GM12891 (cell line): ENCODE data around the gene MRPL28.

Experiments used
- POLR2A ChIP-seq: IDR thresholded peaks from 2 replicates; pipeline ENCODE4 v1.6.1; 2011; ENCODE audit warnings: low read depth, low read length, control low read depth
- POLR2AphosphoS5 ChIP-seq: IDR thresholded peaks from 2 replicates; pipeline ENCODE4 v1.6.1; 2011; ENCODE audit warnings: low read depth, low read length, control low read depth
- POU2F2 ChIP-seq: IDR thresholded peaks from 2 replicates; pipeline ENCODE4 v1.6.1; 2011; ENCODE audit warnings: low read depth, mild to moderate bottlenecking, control low read depth, low read length, moderate library complexity
- SPI1 ChIP-seq: IDR thresholded peaks from 2 replicates; pipeline ENCODE4 v1.6.1; 2011; ENCODE audit warnings: low read depth, low read length, control low read depth
- TAF1 ChIP-seq: IDR thresholded peaks from 2 replicates; pipeline ENCODE4 v1.6.1; 2011; ENCODE audit warnings: low read depth, low read length, control low read depth

DNA sequence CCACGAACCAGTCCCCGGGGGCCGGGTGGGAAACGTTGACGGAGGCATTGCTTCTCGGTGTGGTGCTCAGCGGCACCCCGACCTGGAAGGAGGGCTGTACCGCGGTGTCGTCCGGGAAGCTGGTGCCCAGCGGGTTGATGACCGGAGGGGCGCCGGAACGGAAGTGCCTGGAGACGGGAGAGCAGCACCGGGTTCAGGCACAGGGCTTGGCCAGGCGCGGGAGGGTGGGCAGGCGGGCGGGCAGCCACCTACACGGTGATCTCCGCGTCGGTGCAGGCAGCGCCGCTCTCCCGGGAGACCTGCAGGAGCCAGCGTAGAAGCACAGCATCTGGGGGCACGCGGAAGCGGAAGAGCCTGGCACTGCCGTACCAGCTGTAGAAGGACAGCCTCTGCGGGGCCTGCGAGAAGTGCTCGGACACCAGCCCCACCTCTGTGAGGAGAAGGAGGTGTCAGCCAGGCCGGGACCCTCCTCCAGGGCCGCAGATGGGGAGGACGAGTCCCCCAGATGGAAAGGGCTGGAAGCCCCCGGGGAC is 7.1 kb upstream of the MRPL28 start:
- no peak for TF ChIP-seq POLR2A
- TF ChIP-seq POLR2AphosphoS5, result no peak
- no peak for TF ChIP-seq POU2F2
- no peak for TF ChIP-seq SPI1
- no peak for TF ChIP-seq TAF1
